Measurements from ENCODE around the gene CLTB. TPM values are rescaled to one million over a fixed set of nuclear protein-coding genes. Genes with fewer than 3 reads are reported as not detected.

Gene CLTB
- polyA plus RNA-seq, 2 of the 4 experiments (the other 2 are of a cell fraction) = 42.2 to 47.4 TPM

DNA sequence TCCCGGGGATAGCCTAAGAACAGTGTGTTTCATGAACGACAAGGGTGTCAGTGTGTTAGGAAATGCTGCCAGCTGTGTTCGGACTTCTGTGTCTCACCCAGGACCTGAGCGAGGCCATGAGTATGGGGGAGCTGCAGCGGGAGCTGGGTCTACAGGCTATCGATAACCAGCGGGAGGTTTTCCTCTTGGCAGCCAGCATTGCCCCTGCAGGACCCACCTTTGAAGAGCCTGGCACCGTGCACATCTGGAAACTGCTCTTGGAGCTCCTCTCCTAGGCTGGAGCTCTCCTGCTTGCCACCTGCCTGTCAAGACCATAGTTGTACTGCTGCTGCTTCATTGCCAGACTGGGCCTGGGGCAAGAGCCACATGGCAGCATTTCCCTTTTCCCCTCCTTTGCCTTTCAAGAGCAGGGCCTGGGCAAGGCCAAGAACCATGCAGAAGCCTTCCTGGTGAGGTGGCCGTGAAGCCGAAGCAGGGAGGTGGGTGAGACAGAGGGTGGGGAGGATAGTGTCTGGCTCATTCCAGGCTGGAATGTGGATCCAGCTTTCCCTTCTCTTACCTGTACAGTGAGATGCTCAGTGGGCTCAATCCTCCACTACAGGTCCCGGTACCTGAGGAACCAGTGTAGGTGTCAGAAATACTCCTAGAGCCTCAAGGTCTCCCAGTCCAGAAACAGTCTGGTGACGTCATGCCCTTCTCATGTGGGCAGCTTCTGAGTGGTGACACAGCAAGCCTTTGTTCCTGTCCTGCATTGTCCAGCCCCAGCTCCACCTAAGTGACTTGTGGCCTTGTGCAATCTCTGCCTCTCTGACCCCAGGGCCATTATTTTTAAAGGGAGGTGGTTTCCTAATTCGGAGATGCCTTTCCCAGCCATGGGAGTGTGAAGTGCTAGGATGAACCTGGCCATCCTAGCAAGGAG, 44.5 kb downstream of the CLTB start:
- ChIA-PET POLR2A (no interaction called here), CTCF (interaction anchor here (1.4 kb wide), 1 partner anchor 20 kb away, joined by 3 read pairs; no protein-coding TSS in a partner anchor)
- no peaks in the 10 kb centered on the region for H3K9me3 ChIP-seq
- TF ChIP-seq, protein P1, sequence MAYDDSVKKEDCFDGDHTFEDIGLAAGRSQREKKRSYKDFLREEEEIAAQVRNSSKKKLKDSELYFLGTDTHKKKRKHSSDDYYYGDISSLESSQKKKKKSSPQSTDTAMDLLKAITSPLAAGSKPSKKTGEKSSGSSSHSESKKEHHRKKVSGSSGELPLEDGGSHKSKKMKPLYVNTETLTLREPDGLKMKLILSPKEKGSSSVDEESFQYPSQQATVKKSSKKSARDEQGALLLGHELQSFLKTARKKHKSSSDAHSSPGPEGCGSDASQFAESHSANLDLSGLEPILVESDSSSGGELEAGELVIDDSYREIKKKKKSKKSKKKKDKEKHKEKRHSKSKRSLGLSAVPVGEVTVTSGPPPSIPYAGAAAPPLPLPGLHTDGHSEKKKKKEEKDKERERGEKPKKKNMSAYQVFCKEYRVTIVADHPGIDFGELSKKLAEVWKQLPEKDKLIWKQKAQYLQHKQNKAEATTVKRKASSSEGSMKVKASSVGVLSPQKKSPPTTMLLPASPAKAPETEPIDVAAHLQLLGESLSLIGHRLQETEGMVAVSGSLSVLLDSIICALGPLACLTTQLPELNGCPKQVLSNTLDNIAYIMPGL (CRISPR knock-in tag; IDR thresholded peaks at IDR 0.05; ENCODE audit: borderline replicate concordance) = no peak
- TF ChIP-seq CBX8 (IDR thresholded peaks at IDR 0.05) (no peak), NFE2L2 (conservative IDR thresholded peaks at IDR 0.05; ENCODE audit: low read length) (no peak), HOXA7 (CRISPR knock-in tag; IDR thresholded peaks at IDR 0.05) (no peak), NR3C1 (IDR thresholded peaks at IDR 0.05) (no peak), HDAC2 (IDR thresholded peaks at IDR 0.05) (no peak), CEBPB (IDR thresholded peaks at IDR 0.05) (no peak), RCOR1 (IDR thresholded peaks at IDR 0.05; ENCODE audit: low read depth, low read length) (no peak), ZFP36 (IDR thresholded peaks at IDR 0.05; ENCODE audit: borderline replicate concordance, partially characterized antibody) (no peak), RNF2 (IDR thresholded peaks at IDR 0.05; ENCODE audit: borderline replicate concordance, low read depth) (no peak)
- TF ChIP-seq, protein P2, sequence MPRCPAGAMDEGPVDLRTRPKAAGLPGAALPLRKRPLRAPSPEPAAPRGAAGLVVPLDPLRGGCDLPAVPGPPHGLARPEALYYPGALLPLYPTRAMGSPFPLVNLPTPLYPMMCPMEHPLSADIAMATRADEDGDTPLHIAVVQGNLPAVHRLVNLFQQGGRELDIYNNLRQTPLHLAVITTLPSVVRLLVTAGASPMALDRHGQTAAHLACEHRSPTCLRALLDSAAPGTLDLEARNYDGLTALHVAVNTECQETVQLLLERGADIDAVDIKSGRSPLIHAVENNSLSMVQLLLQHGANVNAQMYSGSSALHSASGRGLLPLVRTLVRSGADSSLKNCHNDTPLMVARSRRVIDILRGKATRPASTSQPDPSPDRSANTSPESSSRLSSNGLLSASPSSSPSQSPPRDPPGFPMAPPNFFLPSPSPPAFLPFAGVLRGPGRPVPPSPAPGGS (IDR thresholded peaks at IDR 0.05) = no peak
- TF ChIP-seq, protein P3, sequence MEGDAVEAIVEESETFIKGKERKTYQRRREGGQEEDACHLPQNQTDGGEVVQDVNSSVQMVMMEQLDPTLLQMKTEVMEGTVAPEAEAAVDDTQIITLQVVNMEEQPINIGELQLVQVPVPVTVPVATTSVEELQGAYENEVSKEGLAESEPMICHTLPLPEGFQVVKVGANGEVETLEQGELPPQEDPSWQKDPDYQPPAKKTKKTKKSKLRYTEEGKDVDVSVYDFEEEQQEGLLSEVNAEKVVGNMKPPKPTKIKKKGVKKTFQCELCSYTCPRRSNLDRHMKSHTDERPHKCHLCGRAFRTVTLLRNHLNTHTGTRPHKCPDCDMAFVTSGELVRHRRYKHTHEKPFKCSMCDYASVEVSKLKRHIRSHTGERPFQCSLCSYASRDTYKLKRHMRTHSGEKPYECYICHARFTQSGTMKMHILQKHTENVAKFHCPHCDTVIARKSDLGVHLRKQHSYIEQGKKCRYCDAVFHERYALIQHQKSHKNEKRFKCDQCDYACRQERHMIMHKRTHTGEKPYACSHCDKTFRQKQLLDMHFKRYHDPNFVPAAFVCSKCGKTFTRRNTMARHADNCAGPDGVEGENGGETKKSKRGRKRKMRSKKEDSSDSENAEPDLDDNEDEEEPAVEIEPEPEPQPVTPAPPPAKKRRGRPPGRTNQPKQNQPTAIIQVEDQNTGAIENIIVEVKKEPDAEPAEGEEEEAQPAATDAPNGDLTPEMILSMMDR (IDR thresholded peaks at IDR 0.05) = no peak
- no peak overlapping the region for H3K4me3 ChIP-seq
- H3K27ac ChIP-seq = no peak overlapping the region
- H3K4me2 ChIP-seq = no peak overlapping the region
- DNase-seq (ENCODE audit: low read depth in 1 of 2, low spot score in 1 of 2) = no peak
- no peaks in the 10 kb centered on the region for H3K4me1 ChIP-seq
- no peak; a peak in 1 of 6 replicates for ATAC-seq
- 77% methylated on average over 13 of the region's 13 CpGs for WGBS (ENCODE audit: missing lambda C conversion rate)
- no peak for FAIRE-seq

DNA sequence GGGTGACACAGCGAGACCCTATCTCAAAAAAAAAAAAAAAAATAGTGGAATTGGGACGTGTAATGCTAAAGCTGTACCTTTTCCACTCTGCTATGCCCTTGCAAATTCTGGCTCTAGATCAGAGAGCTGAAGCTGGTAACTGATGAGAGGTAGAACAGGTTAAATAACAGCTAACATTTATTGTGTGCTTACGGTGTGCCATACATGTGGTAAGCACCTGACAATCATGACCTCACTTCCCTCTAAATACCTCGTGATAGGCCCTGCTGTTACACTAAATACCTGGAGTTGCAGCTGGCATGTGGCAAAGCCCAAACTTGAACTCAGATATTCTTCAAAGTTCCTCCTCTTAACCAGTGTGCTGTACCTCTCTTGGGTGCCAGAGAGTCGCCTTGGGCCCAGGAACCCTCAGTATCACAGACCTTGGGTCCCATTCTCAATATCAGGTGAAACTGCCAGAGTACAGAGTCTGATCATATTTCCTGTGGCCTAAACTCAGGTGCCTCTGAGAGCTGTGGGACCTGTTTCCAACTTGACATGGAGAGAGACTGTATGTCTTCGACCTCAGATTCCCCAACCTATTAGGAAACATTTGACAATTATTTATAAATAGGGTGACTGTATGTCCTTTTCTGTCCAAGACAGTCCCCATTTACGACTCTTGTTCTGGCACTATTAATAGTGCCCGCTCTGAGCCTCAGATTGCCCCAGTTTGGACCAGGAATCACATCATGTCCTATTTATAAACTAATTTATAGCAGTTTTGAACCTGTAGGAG, 46.2 kb downstream of the CLTB start:
- Histone ChIP-seq H3K4me3 (no peak overlapping the region), H3K4me2 (no peak overlapping the region), H3K4me1 (no peaks in the 10 kb centered on the region), H3K27ac (no peak overlapping the region), H3K9me3 (no peaks in the 10 kb centered on the region)
- ChIA-PET POLR2A (interaction anchor here (0.6 to 2.0 kb wide), 2 partner anchors 9 to 533 kb away, joined by 3 to 7 read pairs; partner anchors contain the start of gene KIAA1191), CTCF (interaction anchor here (0.6 to 1.4 kb wide), 5 partner anchors 9 to 91 kb away, joined by 3 to 6 read pairs (median 3); partner anchors contain the start of gene KIAA1191)
- 75% methylated on average over 8 of the region's 8 CpGs for WGBS (ENCODE audit: missing lambda C conversion rate)
- no peak for TF ChIP-seq EHMT2 (IDR thresholded peaks at IDR 0.05; ENCODE audit: low read depth)
- TF ChIP-seq EHF (CRISPR knock-in tag; IDR thresholded peaks at IDR 0.05) = no peak
- no peak for TF ChIP-seq FOSB (CRISPR knock-in tag; IDR thresholded peaks at IDR 0.05)
- TF ChIP-seq, protein P4, sequence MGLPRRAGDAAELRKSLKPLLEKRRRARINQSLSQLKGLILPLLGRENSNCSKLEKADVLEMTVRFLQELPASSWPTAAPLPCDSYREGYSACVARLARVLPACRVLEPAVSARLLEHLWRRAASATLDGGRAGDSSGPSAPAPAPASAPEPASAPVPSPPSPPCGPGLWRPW (IDR thresholded peaks at IDR 0.05) = no peak
- no peak for TF ChIP-seq ZNF302 (CRISPR knock-in tag; IDR thresholded peaks at IDR 0.05)
- no peak for TF ChIP-seq HEYL (CRISPR knock-in tag; IDR thresholded peaks at IDR 0.05)
- ATAC-seq (no peak), FAIRE-seq (no peak), DNase-seq (ENCODE audit: low read depth in 1 of 2, low spot score in 1 of 2) (no peak)

All from A549 (cell line).